CD4-positive, alpha-beta T cell treated with Interleukin-15 for 4 hours (primary cell): Measurements from ENCODE around the gene ITPRIPL1.
A peak's percentile ranks its signal among the peaks of the same experiment; 100 is the strongest.

Experiments
- DNase-seq: peaks from one replicate; pipeline ENCODE4 v3.0.0-alpha.2; 2020; ENCODE audit warnings: low spot score

Gene ITPRIPL1

DNA sequence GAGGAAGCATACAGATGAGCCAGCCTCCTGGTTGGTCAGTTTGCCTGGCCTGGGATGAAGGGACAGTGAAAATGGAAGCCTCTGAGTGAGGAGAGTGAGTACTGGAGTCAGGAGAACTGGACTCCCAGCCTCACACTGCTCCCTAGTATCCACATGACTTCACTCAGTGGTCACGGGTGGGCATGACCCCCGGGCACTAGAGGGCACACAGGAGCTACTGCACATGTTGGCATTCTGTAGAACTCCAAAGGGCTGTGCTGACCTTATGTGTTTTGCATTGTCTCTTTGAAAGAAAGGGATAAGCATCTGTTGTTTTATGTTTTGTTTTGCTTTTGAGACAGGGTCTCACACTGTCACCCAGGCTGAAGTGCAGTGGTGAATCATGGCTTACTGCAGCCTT is 34.2 kb downstream of the ITPRIPL1 start:
- DNase-seq = peak; percentile 43

DNA sequence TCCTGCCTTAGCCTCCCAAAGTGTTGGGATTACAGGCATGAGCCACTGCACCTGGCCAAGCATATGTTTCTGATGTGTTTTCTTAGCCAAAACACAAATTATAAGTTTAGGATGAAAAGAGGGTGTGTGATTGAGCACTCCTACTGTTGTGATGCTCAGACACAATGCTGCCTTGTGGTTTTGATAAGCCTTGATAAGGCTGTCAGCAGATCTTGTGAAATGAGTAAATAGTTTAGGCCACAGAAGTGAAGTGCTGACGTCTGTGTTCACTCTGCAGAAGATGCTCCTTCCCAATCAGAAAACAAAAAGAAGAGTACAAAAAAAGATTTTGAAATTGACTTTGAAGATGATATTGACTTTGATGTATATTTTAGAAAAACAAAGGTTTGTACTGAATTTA is 34.7 kb downstream of the ITPRIPL1 start:
- DNase-seq = peak; percentile 34

DNA sequence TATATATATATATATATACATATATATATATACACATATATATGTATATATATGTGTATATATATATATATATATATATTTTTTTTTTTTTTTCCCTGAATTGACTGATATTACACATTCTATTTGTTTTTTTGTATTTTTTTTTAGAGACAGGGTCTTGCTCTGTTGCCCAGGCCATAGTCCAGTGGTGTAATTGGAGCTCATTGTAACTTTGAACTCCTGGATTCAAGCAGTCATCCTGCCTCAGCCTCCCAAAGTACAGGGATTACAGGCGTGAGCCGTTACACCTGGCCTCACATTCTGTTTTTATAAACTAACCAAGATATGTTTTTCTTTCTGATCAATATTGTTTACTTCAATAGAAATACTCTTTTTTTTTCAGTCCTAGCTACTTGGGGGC is 36.6 kb downstream of the ITPRIPL1 start:
- no peak for DNase-seq

- no peak for DNase-seq
Observed at GRCh38 chr2:96369186-96369585, 44.1 kb downstream of the ITPRIPL1 start.

DNA sequence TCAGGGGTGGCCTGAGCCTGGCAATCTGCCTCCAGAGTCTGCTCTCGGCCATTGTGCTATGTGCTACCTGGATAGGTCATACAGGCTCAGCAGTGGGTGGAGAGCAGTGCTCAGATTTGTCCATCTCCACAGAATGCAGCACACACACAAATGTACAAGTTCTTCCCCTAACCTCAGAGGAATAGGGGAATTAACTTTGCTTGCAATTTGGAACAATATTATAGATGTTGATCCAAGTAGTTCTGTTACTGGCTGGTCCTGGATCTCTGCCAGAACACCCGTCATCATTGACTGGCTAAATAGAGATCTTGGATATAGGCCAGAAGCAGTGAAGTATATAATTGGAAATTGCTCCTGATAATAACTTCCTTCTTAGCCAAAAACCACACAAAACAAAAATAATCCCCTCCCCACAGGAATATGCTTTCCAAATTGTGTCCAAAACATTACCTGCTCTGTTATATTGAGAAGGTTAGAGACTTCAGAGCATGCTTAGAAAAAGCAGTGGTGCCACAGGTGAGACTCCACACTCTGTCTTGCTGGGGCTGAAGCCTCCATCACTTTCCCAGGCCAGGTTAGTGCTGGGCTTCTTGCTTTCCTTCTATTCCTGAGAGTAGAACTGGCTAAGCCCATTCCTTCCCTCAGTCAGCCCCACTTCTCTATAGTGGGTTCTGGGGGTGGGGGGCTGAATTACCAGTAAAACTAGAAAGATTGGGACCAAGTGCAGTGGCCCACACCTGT is 49.3 kb downstream of the ITPRIPL1 start:
- no peak for DNase-seq
